GM12873 (cell line): ENCODE results near the gene AP4S1.

Experiments
- CTCF ChIP-seq: IDR thresholded peaks from 2 replicates; pipeline ENCODE4 v1.5.1; 2012; ENCODE audit warnings: low read depth, mild to moderate bottlenecking, moderate library complexity, low read length, control low read depth; ENCODE audit not compliant: insufficient read depth; ENCODE audit errors: missing control alignments

The AP4S1 gene

DNA sequence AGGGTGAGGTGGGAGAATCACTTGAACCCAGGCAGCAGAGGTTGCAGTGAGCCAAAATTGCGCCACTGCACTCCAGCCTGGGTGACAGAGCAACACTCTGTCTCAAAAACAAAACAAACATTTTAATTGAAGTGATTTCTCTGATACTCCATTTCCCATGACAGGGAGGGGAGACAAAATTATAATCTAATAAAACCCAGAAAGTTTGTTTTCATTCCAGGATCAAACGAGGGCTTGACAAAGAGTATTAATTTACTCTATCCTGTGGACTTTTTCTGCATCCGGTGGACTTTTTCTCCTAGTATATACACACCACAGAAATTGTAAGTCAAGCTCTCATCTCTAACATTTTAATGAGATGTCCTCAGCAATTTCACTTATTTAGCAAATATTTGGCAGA, 14.5 kb upstream of the AP4S1 start:
- TF ChIP-seq CTCF, result no peak

- no peak for TF ChIP-seq CTCF
Measured at GRCh38 chr14:31013841-31014240, 11.6 kb upstream of the AP4S1 start.

DNA sequence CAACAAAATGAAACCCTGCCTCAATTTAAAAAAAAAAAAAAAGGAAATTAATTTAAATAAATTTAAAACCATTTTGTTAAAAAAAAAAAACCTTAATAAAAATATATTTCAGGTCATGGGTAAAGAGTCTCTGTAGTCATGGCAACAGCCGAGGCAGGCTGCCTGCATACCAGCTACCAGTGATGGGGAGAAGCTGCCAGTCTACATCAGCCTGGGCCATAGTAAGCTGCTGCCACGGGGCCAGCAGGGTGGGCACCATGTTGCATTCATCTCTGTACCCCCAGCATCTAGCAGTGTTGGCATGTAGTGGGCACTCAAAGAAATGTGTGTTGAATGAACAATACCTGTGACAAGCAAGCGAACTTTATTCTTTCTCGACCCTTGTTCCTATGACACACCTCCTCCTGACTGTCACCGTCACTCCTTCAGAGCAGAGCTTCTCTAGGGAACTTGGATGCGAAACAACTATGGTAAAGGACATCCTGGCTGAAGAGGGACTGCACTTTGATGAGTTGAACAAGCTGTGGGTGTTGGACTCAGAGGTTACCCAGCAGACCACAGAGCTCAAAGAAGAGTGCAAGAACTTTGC, 7.3 kb upstream of the AP4S1 start:
- no peak for TF ChIP-seq CTCF

DNA sequence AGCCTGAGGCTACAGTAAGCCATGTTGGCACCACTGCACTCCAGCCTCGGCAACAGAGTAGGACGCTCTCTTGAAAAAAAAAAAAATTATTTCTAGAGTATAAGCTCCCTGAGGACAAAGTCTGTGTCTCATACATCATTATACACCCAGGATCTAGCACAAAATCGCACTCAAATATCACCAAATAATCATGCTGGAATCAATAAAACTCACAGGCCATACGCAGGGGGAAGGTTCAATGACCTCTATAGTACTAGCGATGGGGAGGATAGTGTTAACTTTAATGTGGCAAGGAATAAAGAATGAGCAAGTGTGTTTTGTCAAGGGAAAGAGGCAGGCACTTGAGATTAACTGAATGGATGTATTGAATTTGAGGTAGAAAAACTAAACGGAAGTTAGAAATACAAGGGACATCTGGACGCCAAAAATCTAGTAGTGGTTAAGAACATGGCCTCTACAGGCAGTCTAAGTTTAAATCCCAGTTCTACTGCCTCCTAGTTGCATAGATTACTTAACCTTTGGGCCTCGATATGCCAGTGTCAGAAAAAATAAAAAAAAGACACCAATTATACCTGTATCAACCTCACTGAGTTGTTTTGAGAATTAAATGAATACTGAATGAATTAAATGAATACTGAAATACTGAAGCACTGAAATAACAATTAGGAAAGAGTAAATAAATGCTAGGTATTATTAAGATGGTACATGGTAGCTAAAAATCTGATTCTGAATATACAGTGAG, 4.4 kb upstream of the AP4S1 start:
- no peak for TF ChIP-seq CTCF

- no peak for TF ChIP-seq CTCF
Measured at GRCh38 chr14:31021576-31021949, 3.9 kb upstream of the AP4S1 start.

DNA sequence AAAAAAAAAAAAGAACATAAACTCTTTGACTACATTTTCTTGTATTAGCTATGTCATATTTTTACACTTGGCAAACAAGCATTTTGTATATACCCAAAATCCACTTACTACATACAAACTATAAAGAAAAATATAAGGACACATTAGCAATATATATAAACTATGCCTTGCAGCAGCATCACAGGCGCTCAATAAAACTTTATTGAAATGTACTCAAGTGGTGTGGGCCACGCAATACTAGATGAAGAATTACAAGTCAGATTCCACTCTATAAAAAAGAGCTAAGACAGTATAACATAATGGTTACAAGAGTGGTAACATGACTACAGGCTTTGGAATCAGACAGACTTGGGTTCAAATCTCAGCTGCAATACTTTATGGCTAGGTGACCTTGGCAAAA, 3.1 kb upstream of the AP4S1 start:
- no peak for TF ChIP-seq CTCF

DNA sequence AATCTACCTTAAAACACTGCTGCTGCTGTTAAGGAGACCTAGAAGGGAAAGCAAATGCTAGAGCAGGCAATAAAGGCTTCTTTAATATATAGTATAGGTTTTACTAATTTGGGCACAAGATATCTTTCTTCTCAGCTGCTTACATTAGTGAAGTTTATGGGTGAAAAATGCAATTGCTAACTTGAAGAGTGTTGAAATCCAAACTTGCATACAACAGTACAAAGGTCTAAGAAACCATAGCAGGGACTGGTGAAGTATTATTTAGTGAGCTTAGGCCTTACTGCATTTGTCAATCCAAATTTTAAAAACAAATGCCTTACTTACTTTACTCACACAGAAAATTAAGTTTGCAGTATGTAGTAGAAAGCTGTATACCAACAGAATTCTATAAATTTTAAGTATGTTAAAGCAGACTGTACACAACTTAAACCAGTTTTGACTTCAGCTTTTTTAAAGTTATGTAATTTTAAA, 1.4 kb upstream of the AP4S1 start:
- TF ChIP-seq CTCF, result no peak
